GM19351 (cell line): Measurements from ENCODE around the gene STAB1.

ENCODE experiments used
- ATAC-seq: cut with Tn5 transposase; IDR thresholded peaks from one replicate; pipeline ENCODE4 v1.9.1; 2021; ENCODE audit warnings: mild to moderate bottlenecking, moderate library complexity; ENCODE audit not compliant: unreplicated experiment

Gene STAB1

DNA sequence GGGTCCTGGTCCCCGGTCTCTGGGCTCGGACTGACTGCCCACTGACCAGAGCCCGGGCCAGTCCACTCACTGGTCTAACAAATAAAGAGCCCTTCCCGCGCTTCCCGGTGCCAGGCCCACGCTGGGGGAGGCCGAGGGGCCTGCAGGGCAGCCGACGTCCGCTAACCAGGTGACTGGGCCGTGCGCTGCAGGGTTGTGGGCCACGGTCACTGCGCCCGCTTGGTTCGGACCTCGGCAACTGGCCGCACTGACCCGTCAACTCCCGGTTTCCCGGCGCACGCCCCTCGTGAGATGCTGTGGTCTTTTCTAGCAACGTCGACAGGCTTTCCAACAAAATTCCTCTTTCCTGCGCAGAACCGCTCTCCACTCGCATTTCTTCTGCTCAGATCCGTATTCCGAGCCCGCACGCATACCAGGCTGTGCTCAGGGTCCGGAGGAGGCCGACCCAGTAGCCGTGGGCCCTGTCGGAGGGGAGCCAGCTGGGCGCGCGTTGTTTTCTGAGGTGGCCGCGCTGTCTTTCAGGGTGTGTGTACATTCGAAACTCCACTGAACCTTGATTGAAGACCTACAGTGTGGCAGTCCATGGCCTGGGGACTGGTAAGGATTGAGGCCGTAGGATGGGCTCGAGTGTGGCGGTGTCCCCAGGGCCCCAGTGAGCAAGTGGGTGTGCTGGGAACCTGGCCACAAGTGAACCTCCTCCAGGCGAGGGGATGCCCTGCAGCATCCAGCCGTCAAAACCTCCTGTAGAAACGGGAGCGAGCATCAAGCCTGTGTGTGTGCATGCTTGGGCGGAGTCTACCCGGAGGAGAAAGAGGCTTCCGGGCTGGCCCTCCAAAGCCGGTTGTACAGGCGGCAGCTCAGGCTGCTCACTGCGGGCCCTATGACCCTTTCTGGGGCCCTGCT lies 39.4 kb downstream of the STAB1 start:
- ATAC-seq: no peak

GRCh38 chr3:52535411-52536111 lies 40.4 kb downstream of the STAB1 start:
- no peak for ATAC-seq

DNA sequence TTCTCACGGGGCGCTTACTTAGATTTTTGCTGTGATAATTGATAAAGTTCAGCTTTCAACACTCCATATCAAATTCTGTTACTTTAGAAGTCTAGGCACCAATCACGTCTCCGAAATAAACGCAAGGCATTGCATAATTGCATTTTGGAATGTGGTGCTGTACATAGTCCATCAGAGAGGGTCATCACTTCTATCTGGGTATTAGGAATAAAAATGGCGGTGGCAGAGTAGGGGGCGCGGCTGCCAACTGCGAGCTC lies 40.9 kb downstream of the STAB1 start:
- ATAC-seq: no peak

DNA sequence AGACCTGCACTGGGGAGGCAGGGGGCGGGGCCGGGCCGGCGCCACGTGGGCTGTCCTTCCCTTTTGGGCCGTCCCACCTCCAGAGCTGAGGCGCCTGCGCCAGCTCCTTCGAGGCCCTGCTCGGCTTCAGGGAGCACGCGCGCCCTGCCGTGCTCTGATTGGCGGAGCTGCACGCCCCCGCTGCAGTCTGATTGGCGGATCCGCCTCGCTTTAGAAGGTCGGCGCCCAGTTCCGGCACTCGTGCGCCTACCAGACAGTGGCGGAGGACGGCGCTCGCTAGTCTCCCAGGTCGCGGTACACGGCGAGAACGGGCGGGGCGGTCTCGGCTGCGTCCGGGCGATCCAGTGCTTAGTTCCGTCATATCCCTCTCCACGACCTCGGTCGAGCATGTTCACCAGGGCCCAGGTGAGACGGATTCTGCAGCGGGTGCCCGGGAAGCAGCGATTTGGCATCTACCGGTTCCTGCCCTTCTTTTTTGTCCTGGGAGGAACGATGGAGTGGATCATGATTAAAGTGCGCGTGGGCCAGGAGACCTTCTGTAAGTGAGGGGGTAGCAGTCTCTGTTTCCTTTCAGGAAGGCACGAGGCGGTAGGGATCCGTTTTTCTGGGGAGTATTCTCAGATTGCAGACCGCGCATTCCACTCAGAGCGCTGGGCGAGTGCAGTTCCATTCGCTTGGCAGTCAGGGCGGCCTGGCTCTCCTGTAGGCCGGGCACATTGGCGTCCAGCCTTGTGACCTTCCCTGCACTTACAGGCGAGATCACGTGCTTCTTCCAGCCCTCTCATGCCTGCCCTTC lies 41.4 kb downstream of the STAB1 start, which contains the start of gene UQCC5:
TSS of gene UQCC5 (plus strand) at position 237 of the 796 bp plus-strand sequence. CDS start at position 388, 151 bp downstream.
- ATAC-seq: peak; percentile 77

DNA sequence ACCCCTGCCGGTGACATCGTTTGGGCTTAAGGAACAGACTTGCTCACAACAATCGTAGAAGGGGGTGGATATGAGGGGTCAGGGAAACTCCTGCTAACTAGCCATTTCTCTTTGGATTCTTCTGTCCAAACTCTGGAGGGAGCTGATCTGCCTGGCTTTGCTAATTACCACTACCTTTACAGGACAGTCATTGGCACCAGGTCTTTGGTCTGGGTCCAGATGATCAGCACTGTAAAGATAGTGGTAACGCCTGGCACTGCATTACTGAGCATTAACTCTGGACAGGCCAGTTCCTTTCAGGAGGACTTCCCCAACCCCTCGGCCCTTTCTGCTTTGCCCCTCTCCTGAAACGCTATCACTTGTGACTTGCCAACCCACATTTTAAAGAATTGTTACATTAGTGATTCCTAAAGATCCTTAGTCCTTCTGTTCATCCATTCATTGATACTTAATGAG lies 42.1 kb downstream of the STAB1 start:
- no peak for ATAC-seq

DNA sequence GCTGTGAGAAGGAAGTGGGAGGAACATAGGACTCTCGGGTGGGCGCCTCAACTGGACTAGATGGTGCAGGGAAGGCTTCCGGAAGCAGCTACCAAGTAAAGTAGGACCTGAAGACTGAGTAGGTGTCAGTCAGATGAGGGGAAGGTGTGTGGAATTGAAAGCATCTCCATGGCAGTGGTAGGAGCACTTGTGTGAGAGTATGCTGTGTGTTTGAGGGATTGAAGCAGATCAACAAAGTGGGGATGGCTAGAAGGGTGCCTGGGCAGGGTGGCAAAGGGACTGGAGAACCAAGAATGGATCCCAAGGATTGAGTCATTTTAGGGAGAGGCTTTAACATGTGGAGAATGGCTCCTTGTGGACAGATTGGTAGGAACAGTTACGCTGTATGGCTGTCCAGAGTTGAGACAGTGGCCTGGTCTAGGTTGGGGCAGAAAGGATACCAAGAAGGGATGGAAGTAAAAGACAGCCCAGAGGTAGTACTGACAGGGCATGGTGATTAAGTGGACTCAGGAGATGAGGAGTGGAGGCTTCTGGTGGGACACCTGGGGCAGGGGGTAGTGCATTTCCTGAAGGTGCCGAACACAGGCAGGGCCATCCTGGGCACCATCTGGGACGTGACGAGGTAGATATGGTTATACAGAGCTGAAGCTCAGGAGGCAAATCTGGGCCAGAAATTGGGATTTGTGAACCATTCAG lies 42.7 kb downstream of the STAB1 start:
- ATAC-seq: no peak

- no peak for ATAC-seq
Observed at GRCh38 chr3:52539010-52539653, 44.0 kb downstream of the STAB1 start.

- ATAC-seq: no peak
Observed at GRCh38 chr3:52541050-52541449, 45.9 kb downstream of the STAB1 start.

- no peak for ATAC-seq
Observed at GRCh38 chr3:52544937-52545336, 49.8 kb downstream of the STAB1 start.

GRCh38 chr3:52546111-52546901 lies 51.2 kb downstream of the STAB1 start:
- ATAC-seq: no peak

DNA sequence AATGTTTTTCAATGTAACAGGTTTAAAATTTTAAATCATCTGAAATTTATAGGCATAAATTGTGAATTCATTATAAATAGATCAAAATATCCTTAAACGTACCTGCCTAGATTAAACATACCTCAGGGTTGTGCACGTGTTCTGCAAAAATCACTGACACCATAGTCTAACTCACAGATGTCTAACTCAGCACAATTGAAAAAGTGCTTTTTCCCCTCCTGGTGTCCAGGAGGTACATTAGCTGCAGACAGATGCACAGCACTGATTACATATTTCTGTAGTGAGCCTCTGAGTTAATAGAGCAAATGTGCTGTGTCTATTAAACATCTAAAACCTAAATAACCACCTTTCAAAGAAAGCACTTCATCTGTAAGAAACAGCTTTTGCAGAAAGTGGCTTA lies 52.0 kb downstream of the STAB1 start:
- no peak for ATAC-seq

GRCh38 chr3:52551118-52551517 lies 56.0 kb downstream of the STAB1 start:
- no peak for ATAC-seq

GRCh38 chr3:52552089-52552488 lies 57.0 kb downstream of the STAB1 start:
- ATAC-seq: no peak

- ATAC-seq: no peak
Observed at GRCh38 chr3:52554026-52554755, 59.1 kb downstream of the STAB1 start.

- ATAC-seq: no peak
Observed at GRCh38 chr3:52555056-52555455, 59.9 kb downstream of the STAB1 start.

- no peak for ATAC-seq
Observed at GRCh38 chr3:52557011-52557960, 62.1 kb downstream of the STAB1 start.

DNA sequence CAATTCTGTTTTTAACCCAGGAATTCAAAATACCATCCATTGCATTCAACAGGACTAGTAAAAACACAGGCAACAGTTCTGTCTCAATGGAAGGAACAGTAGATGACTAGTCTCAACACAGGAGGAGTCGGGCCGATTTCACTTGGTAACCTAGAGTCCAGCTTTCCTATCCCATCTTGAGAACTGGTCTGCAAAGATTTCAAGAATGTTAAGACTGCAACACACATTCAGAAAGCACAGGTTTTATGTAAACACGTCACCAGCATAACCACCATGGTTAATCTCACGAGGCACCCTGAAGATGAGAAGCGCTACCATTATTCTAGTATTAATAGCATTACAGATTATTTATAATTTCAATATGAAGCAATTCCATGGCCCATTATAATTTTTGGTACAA lies 63.3 kb downstream of the STAB1 start:
- no peak for ATAC-seq
